Measurements from ENCODE around the gene PXYLP1. TPM values are rescaled to one million over a fixed set of nuclear protein-coding genes. Genes with fewer than 3 reads are reported as not detected.

The PXYLP1 gene
- total and polyA plus RNA-seq, 10 of the 15 experiments (the other 5 are each of a cell fraction or from before 2014, with no cell fraction given), result 0.06 to 1.7 (median 0.35) TPM

- TF ChIP-seq ZBTB40 (IDR thresholded peaks at IDR 0.05; ENCODE audit: borderline replicate concordance) (no peak), HDAC2 (IDR thresholded peaks at IDR 0.05) (no peak), BACH1 (IDR thresholded peaks at IDR 0.05; ENCODE audit: borderline replicate concordance) (no peak), RAD21 (IDR thresholded peaks at IDR 0.05; ENCODE audit: insufficient read depth, low read depth, low read length) (peak; percentile 62), CBFB (IDR thresholded peaks at IDR 0.05; ENCODE audit: low read depth) (no peak), ZZZ3 (IDR thresholded peaks at IDR 0.05; ENCODE audit: control insufficient read depth, insufficient read length, low read depth) (no peak)
Observed at GRCh38 chr3:141279077-141279967, 47.7 kb downstream of the PXYLP1 start (continued).

GRCh38 chr3:141280086-141280485 lies 48.5 kb downstream of the PXYLP1 start:
- in situ Hi-C loops (cut with MboI) (no loop called here), intact Hi-C loops (cut with micrococcal nuclease; ENCODE audit: unreplicated experiment) (no loop called here)
- SMC1A ChIA-PET (ENCODE audit: uncharacterized antibody, unreplicated experiment), result no interaction called here
- peaks cover under 1% of the 10 kb centered on the region; the same call in 1 of the 2 replicates for H3K4me1 ChIP-seq (ENCODE audit: control insufficient read depth, insufficient read depth, low read length)
- POLR2A ChIA-PET, result interaction anchor here (0.6 kb wide), 1 partner anchor 372 kb away, joined by 3 read pairs; no protein-coding TSS in a partner anchor
- DNase-seq (ENCODE audit: low read depth, low spot score) (no peak), ATAC-seq (no peak), FAIRE-seq (no peak)
- no peaks in the 10 kb centered on the region for H4K20me1 ChIP-seq (ENCODE audit: control insufficient read depth, insufficient read depth)
- H3K36me3 ChIP-seq (ENCODE audit: control insufficient read depth in 2 of 2, insufficient read depth in 2 of 2, low read length in 1 of 2), result no peaks in the 10 kb centered on the region
- no peak overlapping the region for H3K27ac ChIP-seq (ENCODE audit: control insufficient read depth, insufficient read depth)
- CTCF ChIA-PET, result interaction anchor here (0.5 to 0.8 kb wide), 3 partner anchors 49 to 175 kb away, joined by 3 read pairs; partner anchors contain the start of gene PXYLP1
- no peak overlapping the region for H3K4me3 ChIP-seq
- H3K27me3 ChIP-seq (replicated peaks in 1 of 2; ENCODE audit: control insufficient read depth in 2 of 2, insufficient read depth in 2 of 2, low read length in 1 of 2), result no peaks in the 10 kb centered on the region
- H3K4me2 ChIP-seq (ENCODE audit: control insufficient read depth, insufficient read depth), result no peak overlapping the region
- no TSS peak for BruUV-seq (replicated peaks)
- H2AFZ ChIP-seq (ENCODE audit: control insufficient read depth, low read depth, low read length), result no peak overlapping the region
- no peaks in the 10 kb centered on the region for H3K79me2 ChIP-seq (ENCODE audit: control insufficient read depth, insufficient read depth, low read length)
- RAD21 ChIA-PET (ENCODE audit: unreplicated experiment), result no interaction called here
- 14% methylated on average over 5 of the region's 5 CpGs for WGBS (ENCODE audit: insufficient coverage, insufficient replicate concordance, low lambda C conversion rate, missing lambda C conversion rate)
- H3K9me3 ChIP-seq (replicated peaks; ENCODE audit: control insufficient read depth, insufficient read depth, low read length), result no peaks in the 10 kb centered on the region
- no peak overlapping the region for H3K9ac ChIP-seq (ENCODE audit: control insufficient read depth, insufficient read depth, low read length)
- TF ChIP-seq CEBPZ (IDR thresholded peaks at IDR 0.05; ENCODE audit: low read depth, low read length) (no peak), E2F8 (IDR thresholded peaks at IDR 0.05; ENCODE audit: low read depth, partially characterized antibody) (no peak), KDM1A (IDR thresholded peaks at IDR 0.05; ENCODE audit: borderline replicate concordance) (no peak), CHD2 (IDR thresholded peaks at IDR 0.05; ENCODE audit: borderline replicate concordance, low read depth, low read length) (no peak), CEBPB (IDR thresholded peaks at IDR 0.05; ENCODE audit: borderline replicate concordance in 1 of 2, low read depth in 2 of 2, low read length in 2 of 2) (no peak)

All from GM12878 (cell line).